Common myeloid progenitor, CD34-positive (primary cell): ENCODE data around the gene PTPRG.

ENCODE experiments used
- CTCF ChIA-PET: fragments of 350-600 bp; sonication (Branson Sonifier 250); formaldehyde crosslinking; loops from one replicate; lab custom pipeline; 2021; ENCODE audit warnings: antibody characterized with exemption; lab: Charles Lee
- POLR2A ChIA-PET: fragments of 350-600 bp; sonication (Branson Sonifier 250); formaldehyde crosslinking; loops from one replicate; lab custom pipeline; 2021; ENCODE audit warnings: antibody characterized with exemption; lab: Charles Lee
- DNase-seq, 3 donors: peaks; one replicate each; pipeline versions ENCODE4 v3.0.0 to v3.0.0-alpha.2; 2013
- H3K27ac ChIP-seq, 2 experiments: 1 replicate in 1 of 2; 2 replicates in 1 of 2; pipeline ENCODE4 v1.7.0; 2013; ENCODE audit warnings: inconsistent platforms in 2 of 2, low read length in 2 of 2, mild to moderate bottlenecking in 2 of 2, low read depth in 1 of 2, moderate library complexity in 1 of 2; ENCODE audit not compliant: severe bottlenecking in 2 of 2, insufficient read depth in 1 of 2, poor library complexity in 1 of 2
- H3K27me3 ChIP-seq, 5 experiments: replicated peaks in 2 of 5; 1 replicate in 3 of 5; 2 replicates in 2 of 5; pipeline versions ENCODE4 v1.6.1 to v1.7.0; 2013; ENCODE audit warnings: low read length in 4 of 5, mild to moderate bottlenecking in 2 of 5, moderate library complexity in 2 of 5, inconsistent platforms in 1 of 5; ENCODE audit not compliant: insufficient read depth in 5 of 5, control insufficient read depth in 4 of 5
- H3K36me3 ChIP-seq, 4 experiments: 1 replicate in 2 of 4; 2 replicates in 2 of 4; pipeline versions ENCODE4 v1.6.1 to v1.7.0; 2013; ENCODE audit warnings: low read length in 3 of 4, control low read depth in 1 of 4, mild to moderate bottlenecking in 1 of 4; ENCODE audit not compliant: control insufficient read depth in 4 of 4, insufficient read depth in 4 of 4
- H3K4me1 ChIP-seq, 4 experiments: 1 replicate in 3 of 4; 2 replicates in 1 of 4; pipeline versions ENCODE4 v1.6.1 to v1.7.1; 2013; ENCODE audit warnings: low read length in 3 of 4, mild to moderate bottlenecking in 3 of 4, control low read depth in 1 of 4, inconsistent platforms in 1 of 4, moderate library complexity in 1 of 4; ENCODE audit not compliant: control insufficient read depth in 4 of 4, insufficient read depth in 4 of 4; ENCODE audit errors: control extremely low read depth in 1 of 4
- H3K4me3 ChIP-seq, 7 experiments: 1 replicate in 4 of 7; 2 replicates in 3 of 7; pipeline versions ENCODE4 v1.5.1 to v1.7.0; 2013; ENCODE audit warnings: mild to moderate bottlenecking in 7 of 7, low read length in 6 of 7, moderate library complexity in 6 of 7, inconsistent platforms in 2 of 7, low read depth in 2 of 7, control low read depth in 1 of 7; ENCODE audit not compliant: insufficient read depth in 4 of 7, control insufficient read depth in 1 of 7; ENCODE audit errors: extremely low read depth in 1 of 7
- H3K9me3 ChIP-seq, 5 experiments: 1 replicate in 4 of 5; 2 replicates in 1 of 5; pipeline versions ENCODE4 v1.6.1 to v1.7.1; 2013; ENCODE audit warnings: low read length in 4 of 5, mild to moderate bottlenecking in 2 of 5, inconsistent platforms in 1 of 5, low read depth in 1 of 5, moderate library complexity in 1 of 5; ENCODE audit not compliant: control insufficient read depth in 4 of 5, insufficient read depth in 2 of 5; ENCODE audit errors: control extremely low read depth in 1 of 5
- WGBS: methylation state at CpG from one replicate; pipeline ENCODE4 v1.1.5; 2013; ENCODE audit not compliant: insufficient coverage; 5-methylcytosine and 5-hydroxymethylcytosine counted together

The PTPRG gene

DNA sequence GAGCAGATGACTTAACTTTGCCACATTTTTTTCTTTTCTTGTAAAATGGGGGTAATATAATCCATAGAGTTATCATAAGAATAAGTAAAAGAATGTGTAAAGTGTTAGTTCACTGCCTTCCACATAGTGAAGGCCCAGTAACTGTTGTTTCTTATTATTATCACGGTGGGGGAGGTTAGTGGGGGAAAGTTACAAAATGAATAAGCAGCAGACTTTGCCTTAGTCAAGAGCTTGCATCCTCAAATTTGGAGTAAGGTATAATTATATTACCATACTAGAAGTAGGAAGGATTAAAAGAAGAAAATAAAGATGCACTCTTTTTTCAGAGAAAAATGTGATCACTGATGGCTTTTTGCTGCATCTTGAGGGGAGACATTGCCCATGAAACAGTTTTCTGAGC is 247.6 kb downstream of the PTPRG start:
- no CpG with 5 or more reads among the region's 1 CpG for WGBS
- DNase-seq: no peak
- no peaks in the 10 kb centered on the region for H3K36me3 ChIP-seq
- H3K9me3 ChIP-seq: no peaks in the 10 kb centered on the region
- no peaks in the 10 kb centered on the region for H3K4me1 ChIP-seq
- H3K4me3 ChIP-seq: no peak overlapping the region
- ChIA-PET CTCF (no interaction called here), POLR2A (no interaction called here)
- H3K27me3 ChIP-seq: no peaks in the 10 kb centered on the region
- no peak overlapping the region for H3K27ac ChIP-seq

GRCh38 chr3:61809879-61810278 is 248.5 kb downstream of the PTPRG start:
- POLR2A ChIA-PET: no interaction called here

GRCh38 chr3:61810953-61811497 is 249.7 kb downstream of the PTPRG start:
- ChIA-PET CTCF (no interaction called here), POLR2A (no interaction called here)
- H3K9me3 ChIP-seq: no peaks in the 10 kb centered on the region
- no peaks in the 10 kb centered on the region for H3K4me1 ChIP-seq
- no peak overlapping the region for H3K27ac ChIP-seq
- H3K27me3 ChIP-seq: no peaks in the 10 kb centered on the region
- H3K4me3 ChIP-seq: no peak overlapping the region
- H3K36me3 ChIP-seq: no peaks in the 10 kb centered on the region
- WGBS: 100% methylated on average over 1 of the region's 1 CpG
- DNase-seq: no peak

More at GRCh38 chr3:61809879-61810278, 248.5 kb downstream of the PTPRG start:
- WGBS: 94% methylated on average over 1 of the region's 1 CpG
- H3K4me1 ChIP-seq: no peaks in the 10 kb centered on the region
- no peak overlapping the region for H3K4me3 ChIP-seq
- no peaks in the 10 kb centered on the region for H3K9me3 ChIP-seq
- H3K27ac ChIP-seq: no peak overlapping the region
- no peak for DNase-seq
- CTCF ChIA-PET: no interaction called here
- no peaks in the 10 kb centered on the region for H3K36me3 ChIP-seq
- no peaks in the 10 kb centered on the region for H3K27me3 ChIP-seq

DNA sequence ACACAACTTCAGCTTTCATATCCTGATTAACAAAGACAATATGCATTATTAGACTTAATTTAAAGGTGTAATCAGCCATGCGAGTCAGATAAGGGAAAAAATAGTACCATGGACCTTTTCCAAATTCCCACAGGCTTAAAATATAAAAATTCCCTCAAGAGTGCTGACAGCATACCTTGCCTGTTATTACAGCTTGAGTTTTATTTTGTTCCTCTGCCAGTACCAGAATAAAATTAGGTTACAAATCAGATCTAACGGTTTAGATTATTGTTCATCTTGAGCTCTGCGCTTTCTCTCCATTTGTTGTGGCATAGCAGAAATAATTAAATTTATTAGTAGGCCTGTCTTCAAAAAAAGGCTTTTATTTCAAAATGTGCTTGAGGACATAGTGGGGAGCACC is 250.3 kb downstream of the PTPRG start:
- 100% methylated on average over 2 of the region's 3 CpGs for WGBS
- ChIA-PET POLR2A (no interaction called here), CTCF (no interaction called here)
- no peaks in the 10 kb centered on the region for H3K27me3 ChIP-seq
- no peaks in the 10 kb centered on the region for H3K36me3 ChIP-seq
- H3K27ac ChIP-seq: no peak overlapping the region
- no peaks in the 10 kb centered on the region for H3K4me1 ChIP-seq
- no peak overlapping the region for H3K4me3 ChIP-seq
- H3K9me3 ChIP-seq: no peaks in the 10 kb centered on the region
- no peak for DNase-seq

- H3K4me3 ChIP-seq: no peak overlapping the region
- POLR2A ChIA-PET: no interaction called here
- H3K27me3 ChIP-seq: no peaks in the 10 kb centered on the region
- H3K9me3 ChIP-seq: no peaks in the 10 kb centered on the region
- H3K36me3 ChIP-seq: no peaks in the 10 kb centered on the region
- CTCF ChIA-PET: no interaction called here
- no peak overlapping the region for H3K27ac ChIP-seq
- no peaks in the 10 kb centered on the region for H3K4me1 ChIP-seq
- no peak for DNase-seq
- 94% methylated on average over 2 of the region's 4 CpGs for WGBS
Measured at GRCh38 chr3:61812085-61812484, 250.7 kb downstream of the PTPRG start.

DNA sequence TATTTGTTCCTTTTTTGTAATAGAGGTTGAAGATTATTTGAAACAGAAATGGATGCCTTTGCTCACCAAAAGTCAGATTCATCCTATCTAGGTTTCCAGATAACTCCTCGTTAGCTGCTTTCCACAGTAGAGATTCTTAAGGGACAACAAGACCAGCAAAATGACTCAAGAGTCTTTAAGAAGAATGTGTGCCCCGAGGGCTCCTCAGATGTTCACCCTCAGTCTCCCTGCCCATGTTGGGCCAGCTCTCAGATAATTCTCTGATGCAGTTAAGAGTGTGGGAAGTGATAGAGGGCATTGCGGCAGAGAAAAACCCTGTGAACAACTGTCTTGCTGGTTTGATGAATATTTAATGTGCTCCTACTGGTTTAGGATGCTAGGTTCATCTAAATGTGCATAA is 251.1 kb downstream of the PTPRG start:
- CTCF ChIA-PET: no interaction called here
- no peaks in the 10 kb centered on the region for H3K27me3 ChIP-seq
- H3K36me3 ChIP-seq: no peaks in the 10 kb centered on the region
- no peaks in the 10 kb centered on the region for H3K4me1 ChIP-seq
- 84% methylated on average over 3 of the region's 3 CpGs for WGBS
- POLR2A ChIA-PET: no interaction called here
- H3K9me3 ChIP-seq: no peaks in the 10 kb centered on the region
- no peak overlapping the region for H3K4me3 ChIP-seq
- DNase-seq: no peak
- no peak overlapping the region for H3K27ac ChIP-seq

GRCh38 chr3:61813636-61814035 is 252.3 kb downstream of the PTPRG start:
- Histone ChIP-seq H3K4me3 (no peak overlapping the region), H3K27ac (no peak overlapping the region), H3K4me1 (no peaks in the 10 kb centered on the region), H3K36me3 (no peaks in the 10 kb centered on the region), H3K9me3 (no peaks in the 10 kb centered on the region), H3K27me3 (no peaks in the 10 kb centered on the region)
- no peak for DNase-seq
- ChIA-PET CTCF (no interaction called here), POLR2A (no interaction called here)
- no CpG with 5 or more reads among the region's 4 CpGs for WGBS
